Spleen (tissue), 11 donors: ENCODE results near the gene CHD6. TPM values are rescaled to one million over a fixed set of nuclear protein-coding genes. Genes with fewer than 3 reads are reported as not detected.

Experiments used
- DNase-seq: peaks from one replicate; pipeline ENCODE4 v3.0.0-alpha.2; 2020
- H3K27ac ChIP-seq, 8 donors: fragments of 200-600 bp; sonication (generic) in 7 of 8; 1 replicate in 4 of 8; 2 replicates in 4 of 8; pipeline versions ENCODE4 v1.5.0 to v1.8.0; 2016 to 2021; ENCODE audit warnings: inconsistent platforms in 4 of 8, mild to moderate bottlenecking in 4 of 8, moderate library complexity in 1 of 8
- H3K27me3 ChIP-seq, 7 donors: fragments of 200-600 bp; sonication (generic) in 6 of 7; replicated peaks in 1 of 7; 1 replicate in 4 of 7; 2 replicates in 3 of 7; pipeline versions ENCODE4 v1.5.0 to v1.8.0; 2016 to 2021; ENCODE audit warnings: inconsistent platforms in 3 of 7, mild to moderate bottlenecking in 1 of 7
- H3K36me3 ChIP-seq, 6 donors: fragments of 200-600 bp; sonication (generic) in 5 of 6; 1 replicate in 4 of 6; 2 replicates in 2 of 6; pipeline versions ENCODE4 v1.5.0 to v1.8.0; 2016 to 2021; ENCODE audit warnings: inconsistent platforms in 2 of 6
- H3K4me1 ChIP-seq, 6 donors: fragments of 200-600 bp; sonication (generic) in 5 of 6; 1 replicate in 3 of 6; 2 replicates in 3 of 6; pipeline versions ENCODE4 v1.5.0 to v1.8.0; 2016 to 2021; ENCODE audit warnings: inconsistent platforms in 3 of 6
- H3K4me3 ChIP-seq, 8 donors: fragments of 200-600 bp; sonication (generic) in 7 of 8; 1 replicate in 4 of 8; 2 replicates in 4 of 8; pipeline versions ENCODE4 v1.5.0 to v1.8.0; 2016 to 2021; ENCODE audit warnings: inconsistent platforms in 4 of 8, mild to moderate bottlenecking in 4 of 8, moderate library complexity in 2 of 8
- H3K9me3 ChIP-seq, 8 donors: fragments of 200-600 bp; sonication (generic) in 7 of 8; 1 replicate in 4 of 8; 2 replicates in 4 of 8; pipeline versions ENCODE4 v1.5.0 to v1.8.0; 2016 to 2021; ENCODE audit warnings: inconsistent platforms in 4 of 8
- POLR2A ChIP-seq, 3 donors: fragments of 450-650 bp; IDR thresholded peaks; one replicate each; pipeline ENCODE4 v1.5.1; 2017; ENCODE audit warnings: antibody characterized with exemption in 3 of 3, mild to moderate bottlenecking in 1 of 3
- POLR2AphosphoS5 ChIP-seq, 3 donors: sonication (generic); formaldehyde crosslinking; IDR thresholded peaks; one replicate each; pipeline ENCODE4 v1.5.1; 2017; ENCODE audit warnings: antibody characterized with exemption in 3 of 3
- WGBS, 5 donors: extraction: QIAGEN DNeasy Blood & Tissue Kit in 3 of 5; methylation state at CpG; one replicate each; pipeline versions ENCODE4 v1.1.5 to v1.1.7; 2013 to 2018; 5-methylcytosine and 5-hydroxymethylcytosine counted together
- intact Hi-C: fragments of 100-400 bp; cut with DNase I; formaldehyde crosslinking; loops from one replicate; pipeline ENCODE4 v1.15.0; 2023; ENCODE audit warnings: low total_unique reads
- polyA plus RNA-seq, 3 donors: library from polyadenylated mRNA; stranded (reverse); fragments of 200-250 nt; gene quantifications; one replicate each; pipeline ENCODE4 v1.2.1, GENCODE V29; 2013
- total RNA-seq, 7 donors: library from RNA; depleted of rRNA in 3 of 7; stranded (reverse); fragments of >200 nt in 3 of 7; fragmentation: NEBNext Ultra II Directional in 4 of 7; extraction: Animal tissue kit (Norgen Biotek cat#: 25700) in 4 of 7; gene quantifications; one replicate each; pipeline versions ENCODE4 v1.1.0 to v1.2.1, GENCODE V29; 2016 to 2021
- TF ChIP-seq, protein P1 (sequence below), 11 experiments: fragments of 200-600 bp in 7 of 11; fragments of 450-650 bp in 4 of 11; sonication (generic) in 4 of 11; IDR thresholded peaks in 8 of 11; conservative IDR thresholded peaks in 3 of 11; 1 replicate in 7 of 11; 2 replicates in 4 of 11; pipeline versions ENCODE4 v1.4.0 to v1.8.0; 2016 to 2021; ENCODE audit warnings: antibody characterized with exemption in 11 of 11, inconsistent platforms in 4 of 11, mild to moderate bottlenecking in 1 of 11
- donor health status: healthy with polysubstance abuse.
- donor health status: DM: no; HTN: no; CAD: no; lungs with moderate emphysema.
- donor health status: DM: no; HTN: no; CAD: no.
- donor health status: Bipolar disorder and iron deficiency.
- donor health status: healthy.
- donor health status: DM: no; HTN: no; CAD: no.
- donor health status: DM: yes; HTN: yes; CAD: no.

CHD6 gene
- total and polyA plus RNA-seq, 10 donors, result 4.2 to 68.3 (median 47.8) TPM

DNA sequence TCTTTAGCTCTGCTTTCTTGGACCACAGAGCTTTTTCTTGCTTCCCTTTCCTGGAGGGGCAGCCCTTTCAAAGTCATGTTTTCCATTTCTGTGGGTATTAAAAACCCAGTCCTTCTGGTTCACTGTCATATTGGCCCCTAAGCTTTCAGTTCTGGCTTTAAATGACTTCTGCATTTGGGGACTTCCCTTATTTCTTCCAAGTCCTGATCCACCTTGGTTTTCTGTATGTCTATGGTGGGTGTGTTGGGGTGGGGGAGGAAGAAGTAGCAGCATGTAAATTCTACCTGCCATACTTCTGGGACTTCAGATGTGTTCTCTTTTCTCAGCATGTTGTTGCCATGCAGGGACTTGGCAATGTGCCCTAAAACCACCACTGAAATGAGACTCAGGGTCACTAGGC lies 174.5 kb downstream of the CHD6 start:
- no peaks in the 10 kb centered on the region for H3K9me3 ChIP-seq
- intact Hi-C loops, result no loop called here
- DNase-seq, result no peak
- H3K36me3 ChIP-seq, result peaks cover 9 to 100% (median 86%) of the 10 kb centered on the region in 6 donors
- peaks cover 0 to 4% (median 0%) of the 10 kb centered on the region in 6 donors for H3K4me1 ChIP-seq
- no peaks in the 10 kb centered on the region for H3K27me3 ChIP-seq
- no peak overlapping the region for H3K27ac ChIP-seq
- no peak for TF ChIP-seq POLR2AphosphoS5 (IDR thresholded peaks at IDR 0.05)
- TF ChIP-seq POLR2A (IDR thresholded peaks at IDR 0.05), result no peak
- TF ChIP-seq, protein P1, sequence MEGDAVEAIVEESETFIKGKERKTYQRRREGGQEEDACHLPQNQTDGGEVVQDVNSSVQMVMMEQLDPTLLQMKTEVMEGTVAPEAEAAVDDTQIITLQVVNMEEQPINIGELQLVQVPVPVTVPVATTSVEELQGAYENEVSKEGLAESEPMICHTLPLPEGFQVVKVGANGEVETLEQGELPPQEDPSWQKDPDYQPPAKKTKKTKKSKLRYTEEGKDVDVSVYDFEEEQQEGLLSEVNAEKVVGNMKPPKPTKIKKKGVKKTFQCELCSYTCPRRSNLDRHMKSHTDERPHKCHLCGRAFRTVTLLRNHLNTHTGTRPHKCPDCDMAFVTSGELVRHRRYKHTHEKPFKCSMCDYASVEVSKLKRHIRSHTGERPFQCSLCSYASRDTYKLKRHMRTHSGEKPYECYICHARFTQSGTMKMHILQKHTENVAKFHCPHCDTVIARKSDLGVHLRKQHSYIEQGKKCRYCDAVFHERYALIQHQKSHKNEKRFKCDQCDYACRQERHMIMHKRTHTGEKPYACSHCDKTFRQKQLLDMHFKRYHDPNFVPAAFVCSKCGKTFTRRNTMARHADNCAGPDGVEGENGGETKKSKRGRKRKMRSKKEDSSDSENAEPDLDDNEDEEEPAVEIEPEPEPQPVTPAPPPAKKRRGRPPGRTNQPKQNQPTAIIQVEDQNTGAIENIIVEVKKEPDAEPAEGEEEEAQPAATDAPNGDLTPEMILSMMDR (IDR thresholded peaks at IDR 0.05 in 8 of 11, conservative IDR thresholded peaks at IDR 0.05 in 3 of 11), result no peak
- no peak overlapping the region for H3K4me3 ChIP-seq

DNA sequence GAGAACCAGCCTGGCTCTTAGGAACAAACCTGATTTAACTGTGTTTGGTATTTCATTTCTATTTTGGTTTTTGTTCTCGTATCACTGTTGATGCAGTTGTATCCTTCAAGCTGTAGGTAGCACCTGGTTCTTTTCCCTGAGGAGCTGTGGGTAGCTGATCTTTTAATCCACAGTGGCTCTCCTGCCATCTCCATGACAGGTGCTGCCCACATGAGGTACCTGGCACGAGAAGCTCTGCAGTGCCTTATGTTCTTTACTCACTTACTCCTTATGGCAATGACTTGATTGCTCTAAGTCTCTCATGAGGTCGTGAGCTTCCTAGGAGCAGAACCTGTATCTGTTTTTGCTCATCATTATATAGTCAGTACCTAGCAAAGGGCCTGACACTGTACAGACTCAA lies 177.3 kb downstream of the CHD6 start:
- 78 to 92% (median 88%) methylated on average over 3 of the region's 3 CpGs for WGBS, 5 donors
- no peak overlapping the region for H3K4me3 ChIP-seq
- H3K27me3 ChIP-seq, result no peaks in the 10 kb centered on the region
- H3K36me3 ChIP-seq, result peaks cover 2 to 100% (median 66%) of the 10 kb centered on the region in 6 donors
- no peak overlapping the region for H3K27ac ChIP-seq
- H3K4me1 ChIP-seq, result peaks cover 0 to 21% (median 0%) of the 10 kb centered on the region in 6 donors
- no peaks in the 10 kb centered on the region for H3K9me3 ChIP-seq
- TF ChIP-seq POLR2AphosphoS5 (IDR thresholded peaks at IDR 0.05) (no peak), POLR2A (IDR thresholded peaks at IDR 0.05) (no peak)
- TF ChIP-seq, protein P1 (IDR thresholded peaks at IDR 0.05 in 8 of 11, conservative IDR thresholded peaks at IDR 0.05 in 3 of 11), result no peak
- DNase-seq, result no peak
- intact Hi-C loops, result no loop called here

DNA sequence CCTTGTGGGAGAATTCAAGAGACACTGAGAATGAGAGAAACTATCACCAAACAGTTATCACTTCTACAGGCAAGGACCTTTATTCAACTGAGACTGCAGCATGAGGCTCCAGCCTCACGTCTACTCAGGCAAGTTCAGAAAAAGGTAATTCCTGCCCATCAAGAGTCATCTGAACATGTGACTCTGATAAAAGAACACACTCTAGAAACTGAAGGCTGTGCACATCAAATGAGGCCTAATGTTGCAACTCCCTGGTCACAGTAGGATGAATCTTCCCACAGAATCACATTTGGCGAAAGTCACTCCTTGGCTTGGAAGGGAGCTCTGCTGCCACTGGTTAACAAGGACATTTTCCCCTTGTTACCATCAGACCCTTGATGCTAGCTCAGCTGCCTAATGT lies 180.3 kb downstream of the CHD6 start:
- Histone ChIP-seq H3K4me3 (no peak overlapping the region), H3K9me3 (no peaks in the 10 kb centered on the region), H3K4me1 (peaks cover 0 to 21% (median 0%) of the 10 kb centered on the region in 6 donors), H3K36me3 (peaks cover 3 to 98% (median 51%) of the 10 kb centered on the region in 6 donors), H3K27ac (no peak overlapping the region), H3K27me3 (no peaks in the 10 kb centered on the region)
- intact Hi-C loops, result no loop called here
- TF ChIP-seq, protein P1 (IDR thresholded peaks at IDR 0.05 in 8 of 11, conservative IDR thresholded peaks at IDR 0.05 in 3 of 11), result no peak
- TF ChIP-seq POLR2A (IDR thresholded peaks at IDR 0.05) (no peak), POLR2AphosphoS5 (IDR thresholded peaks at IDR 0.05) (no peak)
- 59 to 82% (median 70%) methylated on average over 2 of the region's 2 CpGs for WGBS, 5 donors
- no peak for DNase-seq

DNA sequence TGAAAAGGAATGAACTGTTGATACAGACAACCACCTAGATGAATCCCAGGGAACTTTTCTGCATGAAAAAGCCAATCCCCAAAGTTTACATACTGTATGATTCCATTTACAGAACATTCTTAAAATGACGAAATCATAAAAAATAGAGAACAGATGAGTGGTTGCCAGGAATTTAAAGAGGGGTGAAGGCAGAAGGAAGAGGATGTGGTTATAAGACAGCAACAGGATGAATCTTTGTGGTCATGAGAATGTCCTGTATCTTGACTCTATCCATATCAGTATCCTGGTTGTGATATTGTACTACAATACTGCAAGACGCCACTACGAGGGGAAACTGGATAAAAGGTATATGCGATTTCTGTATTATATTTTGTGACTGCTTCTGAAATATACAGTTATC lies 181.5 kb downstream of the CHD6 start:
- intact Hi-C loops, result no loop called here
- H3K9me3 ChIP-seq, result no peaks in the 10 kb centered on the region
- peaks cover 0 to 21% (median 0%) of the 10 kb centered on the region in 6 donors for H3K4me1 ChIP-seq
- no peak for TF ChIP-seq POLR2AphosphoS5 (IDR thresholded peaks at IDR 0.05)
- no peak for TF ChIP-seq POLR2A (IDR thresholded peaks at IDR 0.05)
- TF ChIP-seq, protein P1 (IDR thresholded peaks at IDR 0.05 in 8 of 11, conservative IDR thresholded peaks at IDR 0.05 in 3 of 11), result no peak
- no peak overlapping the region for H3K4me3 ChIP-seq
- peaks cover 3 to 94% (median 41%) of the 10 kb centered on the region in 6 donors for H3K36me3 ChIP-seq
- H3K27ac ChIP-seq, result peak overlapping the region in 2 of 8 donors; percentile 2 to 6
- DNase-seq, result no peak
- 45 to 64% (median 59%) methylated on average over 4 of the region's 4 CpGs for WGBS, 5 donors
- no peaks in the 10 kb centered on the region for H3K27me3 ChIP-seq
